PC-3 (cell line): Measurements from ENCODE around the gene PRLR. TPM values are rescaled to one million over a fixed set of nuclear protein-coding genes. Genes with fewer than 3 reads are reported as not detected.

Source experiments
- ATAC-seq: fragments of 200-7000 bp; cut with Tn5 transposase; 2 replicates; pipeline ENCODE4 v1.9.1; 2020; ENCODE audit warnings: mild to moderate bottlenecking, moderate library complexity
- BruUV-seq: library from RNA; stranded (reverse); fragments of 400-500 nt; replicated peaks from 2 replicates; lab custom pipeline; 2021; lab: Mats Ljungman, UMichigan
- CTCF ChIA-PET: fragments of 300-600 bp; sonication (Branson Sonifier 250); formaldehyde crosslinking; loops from one replicate; lab custom pipeline; 2022; ENCODE audit warnings: antibody characterized with exemption; lab: Charles Lee
- POLR2A ChIA-PET: fragments of 300-600 bp; sonication (Branson Sonifier 250); formaldehyde crosslinking; loops from one replicate; lab custom pipeline; 2022; ENCODE audit warnings: antibody characterized with exemption; ENCODE audit not compliant: unreplicated experiment; lab: Charles Lee
- DNase-seq: peaks from one replicate; pipeline ENCODE4 v3.0.0-alpha.2; 2015
- H2AFZ ChIP-seq: fragments of 300-600 bp; sonication (generic); 2 replicates; pipeline ENCODE4 v1.6.0; 2016; ENCODE audit warnings: antibody characterized with exemption, low read length
- H3F3A ChIP-seq: fragments of 300-600 bp; sonication (generic); one replicate; pipeline ENCODE4 v1.6.0; 2017; ENCODE audit warnings: antibody characterized with exemption, low read length, control low read depth, mild to moderate bottlenecking; ENCODE audit not compliant: unreplicated experiment
- H3K27ac ChIP-seq: fragments of 300-600 bp; sonication (generic); 2 replicates; pipeline ENCODE4 v1.5.1; 2016; ENCODE audit warnings: mild to moderate bottlenecking, low read length
- H3K27me3 ChIP-seq: fragments of 300-600 bp; sonication (generic); 2 replicates; pipeline ENCODE4 v1.6.1; 2016; ENCODE audit warnings: low read length, mixed read lengths
- H3K36me3 ChIP-seq: fragments of 300-600 bp; sonication (generic); 2 replicates; pipeline ENCODE4 v1.6.1; 2016; ENCODE audit warnings: low read depth, mixed run types, low read length, mixed read lengths
- H3K4me1 ChIP-seq: fragments of 300-600 bp; sonication (generic); 2 replicates; pipeline ENCODE4 v1.5.1; 2016; ENCODE audit warnings: low read length; ENCODE audit not compliant: insufficient read depth
- H3K4me2 ChIP-seq: fragments of 300-600 bp; sonication (generic); 2 replicates; pipeline ENCODE4 v1.6.0; 2016; ENCODE audit warnings: low read length
- H3K4me3 ChIP-seq: fragments of 300-600 bp; sonication (generic); 2 replicates; pipeline ENCODE4 v1.5.1; 2016; ENCODE audit warnings: mild to moderate bottlenecking, low read length, mixed read lengths
- H3K79me2 ChIP-seq: fragments of 300-600 bp; sonication (generic); 2 replicates; pipeline ENCODE4 v1.6.1; 2017; ENCODE audit warnings: low read length, mixed read lengths
- H3K9ac ChIP-seq: fragments of 300-600 bp; sonication (generic); 2 replicates; pipeline ENCODE4 v1.6.0; 2016; ENCODE audit warnings: mild to moderate bottlenecking, low read length
- H3K9me2 ChIP-seq: fragments of 300-600 bp; sonication (generic); replicated peaks from 2 replicates; pipeline ENCODE4 v1.6.1; 2016; ENCODE audit warnings: mixed run types, low read length, mixed read lengths
- H3K9me3 ChIP-seq: fragments of 300-600 bp; sonication (generic); 2 replicates; pipeline ENCODE4 v1.6.1; 2016; ENCODE audit warnings: low read length, mixed read lengths
- H4K20me1 ChIP-seq: fragments of 300-600 bp; sonication (generic); 2 replicates; pipeline ENCODE4 v1.6.1; 2016; ENCODE audit warnings: low read length, mixed read lengths
- EZH2 ChIP-seq: fragments of 300-600 bp; sonication (generic); IDR thresholded peaks from one replicate; pipeline ENCODE4 v1.6.1; 2017; ENCODE audit warnings: antibody characterized with exemption, mild to moderate bottlenecking, low read length; ENCODE audit not compliant: unreplicated experiment
- EZH2phosphoT487 ChIP-seq: fragments of 300-600 bp; sonication (generic); IDR thresholded peaks from 2 replicates; pipeline ENCODE4 v1.6.1; 2018; ENCODE audit warnings: mild to moderate bottlenecking, antibody characterized with exemption, low read length, borderline replicate concordance
- intact Hi-C: fragments of 100-400 bp; cut with micrococcal nuclease; formaldehyde crosslinking; loops from 2 replicates; pipeline ENCODE4 v1.9.0; 2023
- total RNA-seq: library from RNA; depleted of rRNA; stranded (reverse); fragments of >200 nt; gene quantifications from 2 replicates; pipeline ENCODE4 v1.2.3, GENCODE V29; 2014
- TF ChIP-seq, protein P1 (sequence below): fragments of 300-600 bp; sonication (generic); conservative IDR thresholded peaks from 2 replicates; pipeline ENCODE4 v1.5.1; 2017; ENCODE audit warnings: antibody characterized with exemption, low read depth, mild to moderate bottlenecking, low read length

Gene PRLR
- total RNA-seq, 1 experiment from 2014 or later = 0.29 TPM

DNA sequence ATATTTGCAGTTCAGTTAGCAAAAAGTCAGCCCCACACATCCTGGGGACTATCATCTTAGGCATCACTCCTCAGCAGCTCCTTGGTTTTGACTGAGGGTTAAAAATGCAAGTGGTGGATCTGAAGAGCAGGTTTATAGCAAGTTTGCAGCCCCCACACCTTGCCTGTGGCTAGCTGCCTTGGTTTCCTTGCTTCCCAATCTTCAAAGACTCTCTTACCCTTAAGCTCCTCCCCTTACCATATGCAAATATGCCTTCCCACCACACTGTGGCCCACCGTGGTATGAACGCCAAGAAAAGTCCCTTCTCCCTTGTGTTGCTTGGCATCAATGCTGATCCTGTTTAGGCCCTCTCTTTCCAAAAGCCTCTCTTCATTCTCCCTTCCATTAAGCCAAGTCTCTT lies 137.6 kb downstream of the PRLR start:
- ChIA-PET POLR2A (no interaction called here), CTCF (no interaction called here)
- Histone ChIP-seq H3K27ac (no peak overlapping the region), H3K9me2 (no peaks in the 10 kb centered on the region), H2AFZ (no peak overlapping the region), H3K4me3 (no peak overlapping the region), H3K4me1 (no peaks in the 10 kb centered on the region), H3K9ac (no peak overlapping the region), H4K20me1 (no peaks in the 10 kb centered on the region), H3F3A (no peaks in the 10 kb centered on the region), H3K27me3 (peaks cover 15% of the 10 kb centered on the region), H3K9me3 (no peaks in the 10 kb centered on the region), H3K4me2 (no peak overlapping the region), H3K36me3 (no peaks in the 10 kb centered on the region), H3K79me2 (no peaks in the 10 kb centered on the region)
- ATAC-seq = no peak
- no peak for DNase-seq
- intact Hi-C loops = loop anchor here (5.0 kb wide), 1 partner anchor 110 kb away; no protein-coding TSS in a partner anchor
- BruUV-seq = no TSS peak
- TF ChIP-seq, protein P1, sequence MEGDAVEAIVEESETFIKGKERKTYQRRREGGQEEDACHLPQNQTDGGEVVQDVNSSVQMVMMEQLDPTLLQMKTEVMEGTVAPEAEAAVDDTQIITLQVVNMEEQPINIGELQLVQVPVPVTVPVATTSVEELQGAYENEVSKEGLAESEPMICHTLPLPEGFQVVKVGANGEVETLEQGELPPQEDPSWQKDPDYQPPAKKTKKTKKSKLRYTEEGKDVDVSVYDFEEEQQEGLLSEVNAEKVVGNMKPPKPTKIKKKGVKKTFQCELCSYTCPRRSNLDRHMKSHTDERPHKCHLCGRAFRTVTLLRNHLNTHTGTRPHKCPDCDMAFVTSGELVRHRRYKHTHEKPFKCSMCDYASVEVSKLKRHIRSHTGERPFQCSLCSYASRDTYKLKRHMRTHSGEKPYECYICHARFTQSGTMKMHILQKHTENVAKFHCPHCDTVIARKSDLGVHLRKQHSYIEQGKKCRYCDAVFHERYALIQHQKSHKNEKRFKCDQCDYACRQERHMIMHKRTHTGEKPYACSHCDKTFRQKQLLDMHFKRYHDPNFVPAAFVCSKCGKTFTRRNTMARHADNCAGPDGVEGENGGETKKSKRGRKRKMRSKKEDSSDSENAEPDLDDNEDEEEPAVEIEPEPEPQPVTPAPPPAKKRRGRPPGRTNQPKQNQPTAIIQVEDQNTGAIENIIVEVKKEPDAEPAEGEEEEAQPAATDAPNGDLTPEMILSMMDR = no peak
- no peak for TF ChIP-seq EZH2phosphoT487
- TF ChIP-seq EZH2 = no peak

DNA sequence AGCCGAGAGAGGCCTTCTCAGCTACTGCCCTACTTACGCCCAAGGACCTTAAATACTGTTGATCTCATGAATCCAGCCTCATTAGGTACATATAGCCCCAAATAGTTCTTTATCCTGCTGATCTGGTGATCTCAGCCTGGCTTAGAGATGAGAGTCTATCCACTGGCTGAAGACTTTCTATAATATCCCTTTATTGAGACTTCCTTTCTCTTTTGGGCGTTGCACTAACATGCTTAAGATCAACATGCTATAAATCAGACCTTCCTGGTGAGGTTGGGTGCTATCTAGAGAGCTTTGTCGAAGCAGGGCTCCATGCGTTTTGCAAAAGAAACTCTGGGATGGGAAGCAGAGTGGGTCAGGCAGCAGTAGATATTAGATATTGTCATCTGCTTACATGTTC lies 138.6 kb downstream of the PRLR start:
- peaks cover 21% of the 10 kb centered on the region for H3K27me3 ChIP-seq
- H3K27ac ChIP-seq = no peak overlapping the region
- H3K4me3 ChIP-seq = no peak overlapping the region
- no peaks in the 10 kb centered on the region for H3F3A ChIP-seq
- DNase-seq (no peak), ATAC-seq (no peak)
- no peaks in the 10 kb centered on the region for H3K36me3 ChIP-seq
- H3K9ac ChIP-seq = no peak overlapping the region
- no peak overlapping the region for H2AFZ ChIP-seq
- no peaks in the 10 kb centered on the region for H3K79me2 ChIP-seq
- no peaks in the 10 kb centered on the region for H4K20me1 ChIP-seq
- no peaks in the 10 kb centered on the region for H3K9me2 ChIP-seq
- no peaks in the 10 kb centered on the region for H3K9me3 ChIP-seq
- BruUV-seq = no TSS peak
- no peaks in the 10 kb centered on the region for H3K4me1 ChIP-seq
- intact Hi-C loops = loop anchor here (5.0 kb wide), 1 partner anchor 111 kb away; no protein-coding TSS in a partner anchor
- ChIA-PET CTCF (no interaction called here), POLR2A (no interaction called here)
- no peak overlapping the region for H3K4me2 ChIP-seq
- TF ChIP-seq, protein P1 = no peak
- TF ChIP-seq EZH2 = no peak
- TF ChIP-seq EZH2phosphoT487 = no peak
